Stimulated activated CD8-positive, alpha-beta memory T cell treated with anti-CD3 and anti-CD28 coated beads, Interleukin-7, amount 100 ng/mL, for 24 hours (primary cell): Measurements from ENCODE around the gene ZBTB48.
"Not testable (repeated sequence)": the region's sequence is repeated elsewhere in the genome, so short reads cannot be mapped to it uniquely, and the experiment has no call there.

Experiments used
- DNase-seq: peaks from one replicate; pipeline ENCODE4 v3.0.0-alpha.2; 2020; ENCODE audit warnings: low read depth

The ZBTB48 gene

GRCh38 chr1:6592441-6592840 lies 12.6 kb downstream of the ZBTB48 start:
- DNase-seq = no peak

DNA sequence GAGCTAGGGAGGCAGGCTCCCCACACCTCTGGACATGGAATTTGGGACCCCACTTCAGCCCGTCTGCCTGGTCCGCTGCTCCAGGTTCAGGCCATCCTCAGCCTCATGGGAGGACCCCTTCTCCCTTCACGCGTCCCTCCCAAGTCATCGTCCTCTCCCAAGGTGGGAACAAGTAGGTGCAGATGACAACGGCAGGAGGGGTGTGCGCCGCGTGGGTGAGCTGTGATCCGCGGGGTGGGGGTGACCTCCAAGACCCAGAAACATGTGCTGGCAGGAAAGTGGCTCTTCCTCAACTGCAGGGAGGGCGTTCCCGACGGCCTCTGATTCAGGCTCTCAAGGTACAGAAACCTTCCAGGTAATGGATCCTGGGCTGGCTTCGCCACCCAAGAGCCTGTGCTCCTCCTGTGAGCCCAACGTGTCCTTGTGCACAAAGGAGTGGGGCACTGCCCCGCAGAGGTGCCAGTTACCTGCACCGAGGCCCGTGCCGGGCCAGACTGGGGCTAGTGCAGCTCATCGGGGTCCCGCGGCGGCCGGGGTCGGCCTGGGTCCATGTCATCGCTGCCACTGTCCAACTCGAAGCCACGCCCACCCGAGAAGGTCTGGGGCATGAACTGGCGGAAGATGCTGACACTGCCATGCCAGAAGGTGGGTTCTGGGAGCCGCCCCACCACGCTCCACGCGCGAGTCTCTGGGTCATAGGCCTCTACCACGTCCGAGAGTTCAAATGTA lies 13.2 kb downstream of the ZBTB48 start:
- DNase-seq = no peak

- DNase-seq = no peak
These were observed 14.0 kb downstream of the ZBTB48 start for GRCh38 chr1:6593810-6594209.

DNA sequence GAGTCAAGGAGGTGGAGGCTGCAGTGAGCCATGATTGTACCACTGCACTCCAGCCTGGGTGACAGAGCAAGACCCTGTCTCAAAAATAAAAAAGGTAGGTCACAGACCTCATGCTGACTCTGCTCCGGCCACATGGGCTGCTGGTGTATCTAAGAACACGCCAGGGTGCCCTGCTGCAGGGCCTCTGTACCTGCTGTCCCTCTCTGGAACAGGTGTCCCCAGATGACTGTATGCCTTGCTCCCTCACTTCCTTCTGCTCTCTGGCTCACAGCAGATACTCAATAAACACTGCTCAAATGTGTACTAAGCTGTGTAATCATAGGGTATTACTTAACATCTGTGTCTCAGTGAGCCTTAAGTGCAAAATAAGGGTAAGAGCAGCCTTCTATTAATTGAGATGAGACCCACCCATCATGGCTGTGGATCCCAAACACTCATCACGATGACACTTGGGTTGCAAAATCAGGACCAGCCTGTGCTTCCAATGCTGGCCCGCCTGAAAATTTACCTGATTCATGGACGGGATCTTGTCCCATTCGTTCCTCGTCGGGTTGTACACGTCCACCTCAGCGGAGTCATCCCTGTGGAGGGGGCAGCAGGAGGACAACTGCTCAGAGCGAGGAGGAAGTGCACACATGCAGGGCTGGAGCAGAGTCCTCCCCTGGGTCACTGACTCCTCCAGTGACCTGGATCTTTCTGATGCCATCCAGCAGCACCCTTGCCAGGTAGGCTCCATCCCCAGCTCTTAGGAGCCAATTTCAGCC lies 15.4 kb downstream of the ZBTB48 start:
- DNase-seq = no peak

GRCh38 chr1:6596351-6596750 lies 16.6 kb downstream of the ZBTB48 start:
- no peak for DNase-seq

GRCh38 chr1:6596886-6597776 lies 17.3 kb downstream of the ZBTB48 start:
- DNase-seq = no peak

DNA sequence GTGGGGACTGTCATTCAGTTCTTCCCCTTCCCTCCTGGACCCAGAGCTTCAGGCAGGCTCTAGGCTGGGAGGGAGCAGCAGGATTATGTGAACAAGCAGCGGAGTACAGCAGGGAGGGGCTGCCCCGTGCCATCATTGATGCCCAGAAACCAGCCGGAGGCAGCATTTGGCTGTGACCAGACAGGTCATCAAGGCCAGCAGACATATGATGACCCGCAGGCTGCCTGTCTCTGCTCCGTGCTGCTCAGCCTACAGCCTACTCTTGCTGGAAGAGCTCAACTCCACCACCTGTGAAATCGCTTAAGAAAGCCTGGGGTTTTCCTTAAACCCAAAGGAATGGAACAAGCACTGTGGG lies 18.0 kb downstream of the ZBTB48 start:
- no peak for DNase-seq

DNA sequence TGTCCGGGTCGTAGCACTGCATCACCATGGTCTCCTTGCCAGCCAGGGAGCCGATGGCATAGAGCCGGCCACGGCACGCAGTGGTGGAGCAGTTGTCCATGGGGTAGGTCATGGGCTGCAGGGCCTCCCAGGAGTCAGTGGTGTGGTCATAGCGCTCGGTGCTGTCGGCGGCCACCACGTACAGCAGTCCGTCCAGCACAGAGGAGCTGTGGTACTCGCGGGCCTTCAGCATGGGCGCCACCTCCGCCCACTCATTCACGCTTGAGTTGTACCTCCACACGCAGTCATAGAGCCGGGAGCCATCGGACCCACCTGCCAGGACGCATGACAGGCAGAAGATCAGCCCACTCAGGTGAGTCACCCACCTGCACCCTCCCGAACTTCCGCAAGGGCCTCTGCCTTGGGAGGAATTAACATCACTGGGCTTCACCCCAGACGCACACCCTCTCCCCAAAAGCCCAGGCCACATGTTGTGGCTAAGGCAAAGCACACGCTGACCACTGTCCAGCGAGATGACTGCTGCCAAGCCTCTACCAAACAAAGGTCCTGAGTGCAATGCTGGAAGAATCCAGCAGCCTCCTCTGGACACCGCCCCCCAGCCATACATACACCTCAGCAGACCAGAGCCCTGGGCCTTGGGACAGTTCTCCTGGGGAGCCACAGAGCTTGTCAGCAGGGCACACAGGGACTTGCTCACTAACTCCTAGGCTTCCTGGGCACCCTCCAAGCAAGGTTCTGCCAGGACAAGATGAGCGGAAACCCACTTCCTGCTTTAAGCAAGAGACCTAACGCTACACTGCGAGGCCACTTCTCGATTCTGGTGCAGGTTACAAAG lies 19.6 kb downstream of the ZBTB48 start:
- DNase-seq = no peak

GRCh38 chr1:6599991-6600390 lies 20.2 kb downstream of the ZBTB48 start:
- not testable (repeated sequence) for DNase-seq

DNA sequence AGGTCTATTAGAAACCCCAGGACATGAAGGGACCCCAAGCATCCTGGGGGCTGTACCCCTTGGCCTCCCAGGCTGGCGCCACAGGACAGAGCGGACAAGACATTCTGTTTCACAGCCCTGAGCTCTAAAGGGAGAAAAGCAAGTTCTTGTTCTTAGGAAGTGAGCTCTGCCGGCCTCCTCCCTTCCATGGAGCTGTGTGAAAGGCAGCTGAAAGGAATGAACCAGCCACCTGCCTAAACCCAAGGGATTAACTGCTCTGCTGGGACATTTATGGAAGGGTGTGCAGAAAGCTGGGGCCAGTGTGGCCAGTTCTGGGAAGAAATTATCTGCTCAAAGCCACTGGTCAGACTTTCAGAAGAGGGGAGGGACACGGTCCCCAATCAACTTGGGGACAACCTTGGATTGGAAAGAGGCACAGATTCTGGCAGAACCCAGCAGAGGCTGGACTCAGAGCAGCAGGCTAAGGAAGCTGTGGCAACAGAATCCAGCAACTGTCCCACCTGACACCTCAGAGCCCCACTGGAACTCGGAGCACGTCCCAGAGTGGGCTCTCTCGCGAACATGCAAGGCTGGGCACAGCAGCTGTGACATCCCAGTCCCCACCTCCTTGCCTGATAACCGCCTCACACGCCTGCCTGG lies 20.7 kb downstream of the ZBTB48 start:
- DNase-seq = no peak

DNA sequence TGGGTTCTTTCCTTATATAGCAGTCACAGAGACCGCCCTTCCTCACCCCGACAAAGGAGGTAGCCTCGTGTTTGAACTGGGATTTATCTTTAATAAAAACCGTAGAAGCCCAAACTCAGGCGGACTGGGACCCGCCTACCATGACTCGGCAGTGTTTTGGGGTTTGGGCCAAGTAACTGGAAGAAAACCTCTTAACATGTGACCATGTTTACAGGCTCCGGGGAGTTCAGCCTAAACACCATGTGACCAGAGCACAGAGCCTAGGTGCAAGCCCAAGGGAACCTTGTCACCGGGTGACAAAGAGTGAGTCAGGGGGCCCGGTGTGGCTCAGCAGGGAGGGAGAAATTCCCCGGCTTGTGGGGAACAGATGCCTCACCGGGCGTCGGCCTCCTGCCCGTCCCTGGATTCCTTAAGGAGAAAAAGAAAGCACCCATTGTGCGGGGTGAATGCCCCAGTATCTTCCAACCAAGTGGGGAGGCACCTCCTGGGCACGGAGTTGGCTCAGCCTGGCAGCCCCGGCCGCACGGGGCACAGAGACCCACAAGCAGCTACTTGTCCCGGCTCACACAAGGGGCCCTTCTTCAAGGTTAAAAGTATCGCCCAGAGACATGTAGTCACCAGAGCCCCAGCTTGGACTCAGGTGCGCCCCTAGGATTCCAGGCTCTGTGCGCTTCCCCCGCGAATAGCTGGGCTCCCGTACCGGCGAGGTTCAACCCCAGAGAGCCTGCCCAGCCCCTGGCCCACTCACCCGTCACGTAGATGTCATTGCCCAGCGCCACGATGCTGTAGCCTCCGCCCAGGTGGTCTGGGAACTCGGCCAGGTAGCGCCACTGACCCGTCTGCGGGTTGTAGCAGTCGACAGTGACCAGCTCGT lies 21.5 kb downstream of the ZBTB48 start:
- DNase-seq = peak; percentile 62

GRCh38 chr1:6601923-6602668 lies 22.3 kb downstream of the ZBTB48 start:
- DNase-seq = no peak

DNA sequence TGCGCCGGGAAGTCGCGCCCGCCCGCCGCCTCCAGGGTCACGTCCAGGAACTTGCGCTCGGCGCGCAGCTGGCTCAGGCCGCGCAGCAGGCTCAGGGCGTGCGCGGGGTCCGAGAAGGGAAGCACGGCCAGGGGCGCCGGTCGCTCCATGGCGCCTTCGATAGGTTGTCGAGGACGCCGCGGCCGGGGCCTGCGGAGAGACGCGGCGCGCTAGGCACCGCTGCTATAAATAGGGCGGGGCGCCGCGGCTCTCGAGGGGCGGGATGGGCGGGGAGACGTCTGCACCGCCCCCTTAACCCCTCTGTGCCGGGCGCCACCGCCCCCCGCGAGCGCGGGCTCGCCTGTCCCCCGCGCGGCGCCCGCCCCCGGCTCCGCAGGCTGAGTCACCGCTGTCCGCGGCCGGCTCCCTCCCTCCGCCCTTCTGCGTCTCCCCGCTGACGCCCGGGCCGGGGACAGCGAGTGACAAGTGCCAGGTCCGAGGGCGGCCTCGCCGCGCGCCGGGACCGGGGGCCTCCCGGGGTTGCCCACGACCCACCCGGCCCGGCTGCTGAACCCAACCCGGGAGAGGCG lies 23.0 kb downstream of the ZBTB48 start, which contains the start of gene KLHL21:
Gene KLHL21 (minus strand): TSS at position 201 of the 569 bp plus-strand sequence. CDS start 52 bp downstream, at position 149.
- DNase-seq = peak; percentile 68

DNA sequence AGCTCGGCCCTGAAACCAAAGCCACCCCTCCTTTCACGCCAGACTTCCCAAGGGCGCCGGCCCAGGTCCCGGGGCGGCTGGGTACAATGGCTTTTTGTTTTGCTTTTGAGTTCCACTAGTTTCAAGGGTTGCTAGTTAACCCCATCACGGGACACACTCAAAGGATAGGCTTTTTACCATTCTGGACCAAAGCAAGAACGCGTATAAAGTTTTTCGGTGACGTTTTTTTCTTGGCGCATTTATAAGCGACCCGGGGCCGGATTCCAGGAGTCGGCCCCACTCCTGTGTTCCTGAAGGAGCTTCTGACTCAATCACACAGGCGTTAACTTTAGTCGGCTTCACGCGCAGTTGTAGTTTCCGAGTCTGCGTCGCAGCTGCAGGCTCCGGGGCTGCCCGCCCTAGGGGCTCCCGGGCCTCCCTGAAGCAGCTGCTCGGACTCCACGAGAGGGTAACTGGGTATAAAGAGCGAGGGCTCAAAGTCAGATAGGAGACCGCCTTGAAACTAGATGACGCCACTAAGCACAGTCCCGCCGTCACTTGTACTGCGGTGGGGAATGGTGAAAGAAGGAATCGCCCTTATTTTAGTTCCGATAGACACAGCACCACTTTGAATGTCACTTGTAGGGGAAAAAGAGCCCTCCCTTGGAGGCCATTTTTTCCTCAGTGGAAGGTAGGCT lies 23.6 kb downstream of the ZBTB48 start:
- no peak for DNase-seq

DNA sequence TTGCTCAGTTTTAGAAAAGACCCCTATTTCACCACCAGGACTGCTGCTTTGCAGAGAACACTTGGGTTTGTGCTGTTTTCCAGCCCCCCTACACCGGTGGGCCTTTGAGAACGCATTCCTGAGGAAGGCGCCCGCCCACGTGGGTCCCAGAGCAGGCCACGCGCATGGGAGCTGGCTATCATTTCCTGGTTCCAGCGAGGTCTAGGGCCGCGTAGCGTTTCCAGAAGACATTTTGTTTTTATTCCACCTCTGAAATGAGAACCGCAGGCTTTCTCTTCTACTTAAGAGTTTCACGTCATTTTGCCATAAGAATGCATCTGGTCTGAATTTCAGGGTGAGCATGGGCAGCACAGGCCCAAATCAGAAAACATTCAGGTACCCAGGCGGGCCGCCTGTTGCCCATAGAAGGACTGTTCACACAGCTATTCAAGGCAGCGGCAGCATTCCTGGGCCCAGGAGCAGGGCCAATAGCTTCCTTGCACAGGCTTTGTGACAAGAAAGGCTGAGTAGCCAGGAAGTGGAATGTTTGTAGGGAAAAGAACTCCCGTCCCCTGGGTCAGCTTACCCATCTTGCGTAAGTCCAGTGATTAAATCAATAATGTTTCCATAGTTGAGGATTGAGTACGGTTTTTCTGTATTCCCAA lies 24.2 kb downstream of the ZBTB48 start:
- no peak for DNase-seq

DNA sequence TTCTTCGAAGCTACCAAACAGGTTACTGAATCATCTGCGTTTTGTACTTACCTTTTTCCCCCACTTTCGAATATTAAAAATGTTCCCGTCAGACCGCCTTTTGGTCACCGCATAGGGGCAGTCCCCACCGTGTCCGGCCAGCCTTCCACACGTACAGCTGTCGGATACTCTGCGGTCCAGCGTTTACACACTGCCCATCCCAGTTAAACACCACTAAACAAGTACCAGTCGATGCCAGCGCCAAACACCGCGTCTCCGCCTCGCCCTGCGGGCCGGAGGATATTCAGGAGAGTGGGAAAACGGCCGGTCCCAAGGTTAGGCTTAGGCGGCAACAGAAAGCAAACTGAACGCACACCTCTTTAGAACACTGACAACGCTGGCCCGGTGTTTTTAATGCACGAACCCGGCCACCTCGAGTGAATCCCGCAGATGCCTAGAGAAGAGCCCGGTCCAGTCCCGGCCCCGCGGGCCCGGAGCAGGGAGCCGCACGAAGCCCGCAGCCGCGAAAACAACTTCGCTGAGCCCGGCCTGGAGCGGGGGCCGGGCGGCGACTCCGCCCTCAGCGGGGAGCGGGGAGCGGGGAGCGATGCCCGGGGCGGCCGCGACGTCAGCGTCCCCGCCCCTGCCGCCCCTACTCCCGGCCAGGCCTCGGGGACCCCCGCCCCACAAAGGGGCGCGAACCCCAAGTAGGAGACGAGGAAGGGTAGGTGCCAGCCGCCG lies 33.0 kb downstream of the ZBTB48 start:
- DNase-seq = no peak

DNA sequence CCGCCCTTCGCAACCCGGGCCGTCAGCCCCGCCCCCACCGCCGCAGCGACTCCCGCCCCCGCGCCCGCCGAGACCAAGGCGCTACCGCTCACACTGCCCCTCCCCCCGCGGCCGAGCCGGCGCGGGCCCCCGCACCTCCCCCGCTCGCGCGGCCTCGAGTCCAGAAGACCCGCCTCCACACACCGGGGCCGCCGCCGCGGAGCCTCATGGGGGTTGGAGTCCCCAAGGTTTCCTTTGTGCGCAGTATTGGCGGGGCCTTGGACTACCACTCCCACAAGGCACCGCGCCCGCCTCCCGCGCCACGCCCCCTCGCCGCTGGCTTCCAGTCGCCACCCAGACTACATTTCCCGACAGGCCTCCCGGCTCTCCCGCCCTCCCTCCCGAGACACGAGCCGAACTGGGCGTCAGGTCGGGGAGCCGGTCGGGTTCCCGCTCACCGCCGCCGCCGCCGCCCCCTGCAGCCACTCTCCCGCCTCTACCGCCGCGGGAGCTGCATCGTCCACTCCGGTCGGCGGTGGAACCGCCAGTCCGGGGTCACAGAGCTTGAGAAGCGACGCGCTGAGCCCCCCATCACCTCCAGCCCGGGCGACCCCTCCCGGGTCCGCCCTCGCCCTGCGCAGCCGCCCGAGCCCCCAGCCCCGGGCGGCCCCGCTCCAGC lies 33.7 kb downstream of the ZBTB48 start, which contains the start of gene PHF13:
Gene PHF13 (plus strand): TSS at position 371 of the 658 bp plus-strand sequence. CDS start 336 bp downstream, outside the sequence.
- DNase-seq = peak; percentile 99
